ENCODE measurements around the gene TRAM2. TPM values are rescaled to one million over a fixed set of nuclear protein-coding genes. Genes with fewer than 3 reads are reported as not detected.

Gene TRAM2
- total RNA-seq, 4 donors from 2014 or later: 13.3 to 23.8 (median 18.5) TPM

DNA sequence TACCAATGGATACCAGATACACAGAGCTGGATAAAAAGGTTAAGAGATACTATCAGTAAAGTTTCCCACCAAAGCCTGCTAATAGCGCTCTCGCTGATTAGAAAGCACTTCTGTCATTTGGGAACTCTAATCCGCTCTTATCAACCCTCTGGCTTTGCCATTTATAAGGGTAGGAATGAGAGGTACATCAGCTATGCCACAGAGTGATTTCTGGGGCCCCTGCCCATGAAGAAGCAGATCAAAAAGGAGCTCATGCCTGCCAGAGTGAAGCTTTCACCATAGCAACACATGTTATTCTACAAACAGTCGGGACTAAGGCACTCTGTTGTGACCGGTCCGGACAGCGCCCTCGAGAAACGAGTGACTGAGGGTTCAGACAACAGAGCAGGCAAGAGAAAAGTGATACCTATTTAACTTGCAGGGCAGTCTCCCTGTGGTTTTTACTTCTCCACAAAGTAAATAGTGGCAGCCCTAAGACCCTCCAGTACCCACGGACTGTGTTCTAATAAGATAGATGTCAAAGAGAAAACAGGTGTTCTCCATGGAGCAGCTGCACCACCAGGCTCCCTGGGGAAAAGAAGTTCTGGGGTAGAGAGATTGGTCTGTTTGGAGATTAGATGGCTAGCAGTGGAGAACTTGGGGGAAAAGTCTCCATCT is 5.6 kb downstream of the TRAM2 start:
- H3K27ac ChIP-seq (replicated peaks in 1 of 4): peak overlapping the region; percentile 63 to 100 (median 82)
- intact Hi-C loops (cut with DNase I): loop anchor here (10.0 kb wide), 1 partner anchor 286 kb away; the partner anchor contains the start of gene MCM3
- no peaks in the 10 kb centered on the region for H3K27me3 ChIP-seq
- peak overlapping the region in 1 of 4 donors; percentile 3 for H3K4me3 ChIP-seq
- H3K36me3 ChIP-seq: no peaks in the 10 kb centered on the region
- H3K4me1 ChIP-seq: peaks cover 97 to 100% (median 100%) of the 10 kb centered on the region in 4 donors
- TF ChIP-seq POLR2A (IDR thresholded peaks at IDR 0.05; ENCODE audit: low read depth): no peak
- TF ChIP-seq EP300 (IDR thresholded peaks at IDR 0.05): no peak
- TF ChIP-seq, protein P1, sequence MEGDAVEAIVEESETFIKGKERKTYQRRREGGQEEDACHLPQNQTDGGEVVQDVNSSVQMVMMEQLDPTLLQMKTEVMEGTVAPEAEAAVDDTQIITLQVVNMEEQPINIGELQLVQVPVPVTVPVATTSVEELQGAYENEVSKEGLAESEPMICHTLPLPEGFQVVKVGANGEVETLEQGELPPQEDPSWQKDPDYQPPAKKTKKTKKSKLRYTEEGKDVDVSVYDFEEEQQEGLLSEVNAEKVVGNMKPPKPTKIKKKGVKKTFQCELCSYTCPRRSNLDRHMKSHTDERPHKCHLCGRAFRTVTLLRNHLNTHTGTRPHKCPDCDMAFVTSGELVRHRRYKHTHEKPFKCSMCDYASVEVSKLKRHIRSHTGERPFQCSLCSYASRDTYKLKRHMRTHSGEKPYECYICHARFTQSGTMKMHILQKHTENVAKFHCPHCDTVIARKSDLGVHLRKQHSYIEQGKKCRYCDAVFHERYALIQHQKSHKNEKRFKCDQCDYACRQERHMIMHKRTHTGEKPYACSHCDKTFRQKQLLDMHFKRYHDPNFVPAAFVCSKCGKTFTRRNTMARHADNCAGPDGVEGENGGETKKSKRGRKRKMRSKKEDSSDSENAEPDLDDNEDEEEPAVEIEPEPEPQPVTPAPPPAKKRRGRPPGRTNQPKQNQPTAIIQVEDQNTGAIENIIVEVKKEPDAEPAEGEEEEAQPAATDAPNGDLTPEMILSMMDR (IDR thresholded peaks at IDR 0.05): no peak
- no peak for TF ChIP-seq POLR2AphosphoS5 (IDR thresholded peaks at IDR 0.05)
- 73% methylated on average over 10 of the region's 10 CpGs for WGBS
- no peak for DNase-seq (ENCODE audit: extremely low spot score)
- no peaks in the 10 kb centered on the region for H3K9me3 ChIP-seq

DNA sequence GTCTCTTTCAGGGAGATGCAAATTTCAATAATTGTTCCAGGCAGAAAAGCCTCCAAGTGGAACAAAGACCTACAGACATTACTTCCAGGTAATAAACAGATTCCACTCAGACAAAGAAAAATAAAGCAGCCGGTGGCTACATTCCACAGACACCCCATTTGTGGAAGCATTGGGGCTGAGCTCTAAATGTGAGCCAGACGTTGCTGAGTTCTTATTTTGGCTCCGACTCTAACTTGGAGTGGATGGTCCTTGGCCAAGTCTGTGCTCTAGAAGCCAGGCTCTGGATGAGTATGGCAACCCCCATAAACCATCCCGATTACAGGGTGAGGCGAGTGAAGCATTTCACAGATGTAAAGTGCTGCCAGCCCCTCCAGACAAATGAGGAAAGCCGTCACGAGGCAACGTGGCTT is 6.6 kb downstream of the TRAM2 start:
- peak in 1 of 2 donors; percentile 26 for TF ChIP-seq POLR2AphosphoS5 (IDR thresholded peaks at IDR 0.05)
- no peak for TF ChIP-seq EP300 (IDR thresholded peaks at IDR 0.05)
- Histone ChIP-seq H3K36me3 (no peaks in the 10 kb centered on the region), H3K4me1 (peaks cover 96 to 100% (median 98%) of the 10 kb centered on the region in 4 donors), H3K9me3 (no peaks in the 10 kb centered on the region), H3K27me3 (no peaks in the 10 kb centered on the region), H3K27ac (replicated peaks in 1 of 4) (peak overlapping the region; percentile 63 to 100 (median 82)), H3K4me3 (peak overlapping the region in 2 of 4 donors; percentile 17 to 24)
- 41% methylated on average over 8 of the region's 8 CpGs for WGBS
- intact Hi-C loops (cut with DNase I): loop anchor here (10.0 kb wide), 1 partner anchor 285 kb away; the partner anchor contains the start of gene MCM3
- no peak for DNase-seq (ENCODE audit: extremely low spot score)

- Histone ChIP-seq H3K9me3 (no peaks in the 10 kb centered on the region), H3K27ac (replicated peaks in 1 of 4) (peak overlapping the region; percentile 33 to 63 (median 54)), H3K27me3 (no peaks in the 10 kb centered on the region), H3K4me1 (peaks cover 76 to 98% (median 92%) of the 10 kb centered on the region in 4 donors), H3K36me3 (no peaks in the 10 kb centered on the region), H3K4me3 (no peak overlapping the region)
- TF ChIP-seq POLR2AphosphoS5 (IDR thresholded peaks at IDR 0.05): peak; percentile 15 to 49
- TF ChIP-seq, protein P1 (IDR thresholded peaks at IDR 0.05): no peak
- WGBS: 60% methylated on average over 4 of the region's 4 CpGs
- intact Hi-C loops (cut with DNase I): no loop called here
- DNase-seq (ENCODE audit: extremely low spot score): no peak
These were observed 8.5 kb downstream of the TRAM2 start for GRCh38 chr6:52568320-52568719.

DNA sequence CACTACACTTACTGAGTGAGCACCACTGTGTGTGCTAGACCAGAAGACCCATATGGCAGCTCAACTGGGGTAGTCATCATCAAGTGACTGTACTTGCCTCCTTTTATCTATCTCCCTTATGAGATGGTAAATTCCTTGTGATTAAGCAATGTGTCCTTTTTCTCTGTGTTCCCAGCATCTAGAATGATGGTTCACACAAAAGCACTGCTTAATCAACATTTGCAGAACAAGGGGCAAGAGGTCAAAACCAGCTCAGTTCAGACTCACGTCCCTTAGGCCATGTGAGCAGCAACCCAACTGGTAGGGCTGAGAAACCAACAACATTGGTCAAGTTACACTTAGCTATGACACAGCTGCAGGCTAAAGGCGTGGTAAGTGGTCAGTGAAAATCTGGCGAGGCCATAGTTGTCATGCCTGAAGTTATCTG is 10.0 kb downstream of the TRAM2 start:
- no peak overlapping the region for H3K4me3 ChIP-seq
- no peaks in the 10 kb centered on the region for H3K36me3 ChIP-seq
- peak overlapping the region in 3 of 4 donors; percentile 33 to 55 (median 53) for H3K27ac ChIP-seq (replicated peaks in 1 of 4)
- intact Hi-C loops (cut with DNase I): no loop called here
- peaks cover 67 to 95% (median 85%) of the 10 kb centered on the region in 4 donors for H3K4me1 ChIP-seq
- DNase-seq (ENCODE audit: extremely low spot score): no peak
- WGBS: 78% methylated on average over 3 of the region's 3 CpGs
- H3K27me3 ChIP-seq: no peaks in the 10 kb centered on the region
- TF ChIP-seq POLR2A (IDR thresholded peaks at IDR 0.05; ENCODE audit: low read depth) (no peak), POLR2AphosphoS5 (IDR thresholded peaks at IDR 0.05) (peak; percentile 6 to 53)
- no peaks in the 10 kb centered on the region for H3K9me3 ChIP-seq

- H3K4me1 ChIP-seq: peaks cover 62 to 90% (median 78%) of the 10 kb centered on the region in 4 donors
- no peaks in the 10 kb centered on the region for H3K36me3 ChIP-seq
- no peaks in the 10 kb centered on the region for H3K27me3 ChIP-seq
- 87% methylated on average over 2 of the region's 2 CpGs for WGBS
- DNase-seq (ENCODE audit: extremely low spot score): no peak
- peak overlapping the region; percentile 3 to 45 (median 21) for H3K27ac ChIP-seq (replicated peaks in 1 of 4)
- TF ChIP-seq POLR2AphosphoS5 (IDR thresholded peaks at IDR 0.05): no peak
- TF ChIP-seq POLR2A (IDR thresholded peaks at IDR 0.05; ENCODE audit: low read depth): no peak
- no peak for TF ChIP-seq EP300 (IDR thresholded peaks at IDR 0.05)
- TF ChIP-seq, protein P1 (IDR thresholded peaks at IDR 0.05): no peak
- no peak overlapping the region for H3K4me3 ChIP-seq
- intact Hi-C loops (cut with DNase I): no loop called here
- no peaks in the 10 kb centered on the region for H3K9me3 ChIP-seq
These were observed 10.7 kb downstream of the TRAM2 start for GRCh38 chr6:52566201-52566600.
